Endothelial cell of umbilical vein (primary cell): ENCODE data around the gene LRP2. TPM values are rescaled to one million over a fixed set of nuclear protein-coding genes. Genes with fewer than 3 reads are reported as not detected.

Experiments
- BruUV-seq: library from RNA; stranded (reverse); fragments of 400-500 nt; replicated peaks from 2 replicates; lab custom pipeline; 2021; lab: Mats Ljungman, UMichigan
- CTCF ChIA-PET: fragments of 300-600, 350-600 bp; sonication (Branson Sonifier 250); formaldehyde crosslinking; loops from one replicate; lab custom pipeline; 2021; ENCODE audit warnings: antibody characterized with exemption, inconsistent platforms; lab: Charles Lee
- POLR2A ChIA-PET: fragments of 300-600, 350-600 bp; sonication (Branson Sonifier 250); formaldehyde crosslinking; loops from one replicate; lab custom pipeline; 2021; ENCODE audit warnings: antibody characterized with exemption, inconsistent platforms; lab: Charles Lee
- DNase-seq: peaks from one replicate; pipeline ENCODE4 v3.0.0-alpha.2; 2011; ENCODE audit warnings: low read depth, low spot score
- FAIRE-seq: peaks from 2 replicates; lab custom pipeline; 2011; peaks lifted over from hg19 to GRCh38; lab: Jason Lieb, UNC
- H2AFZ ChIP-seq: 2 replicates; pipeline ENCODE4 v1.6.0; 2012; ENCODE audit warnings: low read depth, low read length, control low read depth, inconsistent platforms
- H3K27ac ChIP-seq: 2 replicates; pipeline ENCODE4 v1.5.1; 2011; ENCODE audit warnings: low read depth, mild to moderate bottlenecking, control low read depth, low read length, moderate library complexity; ENCODE audit not compliant: insufficient read depth
- H3K27me3 ChIP-seq, 2 experiments: 2 replicates each; pipeline versions ENCODE4 v1.6.0 to v1.6.1; 2011; ENCODE audit warnings: low read length in 2 of 2, mixed read lengths in 1 of 2; ENCODE audit not compliant: control insufficient read depth in 2 of 2, insufficient read depth in 2 of 2
- H3K36me3 ChIP-seq, 2 experiments: 2 replicates in 1 of 2; 3 replicates in 1 of 2; pipeline ENCODE4 v1.5.1; 2011; ENCODE audit warnings: low read length in 2 of 2, mild to moderate bottlenecking in 1 of 2, moderate library complexity in 1 of 2; ENCODE audit not compliant: control insufficient read depth in 2 of 2, insufficient read depth in 2 of 2; ENCODE audit errors: extremely low read depth in 1 of 2
- H3K4me1 ChIP-seq: 3 replicates; pipeline ENCODE4 v1.5.1; 2011; ENCODE audit warnings: mild to moderate bottlenecking, low read length; ENCODE audit not compliant: control insufficient read depth, insufficient read depth; ENCODE audit errors: extremely low read depth
- H3K4me2 ChIP-seq: 2 replicates; pipeline ENCODE4 v1.6.1; 2011; ENCODE audit warnings: low read length, control low read depth, mixed read lengths; ENCODE audit not compliant: insufficient read depth
- H3K4me3 ChIP-seq, 3 experiments: fragments of 200-600 bp in 1 of 3; sonication (generic), shearing (Covaris generic) in 1 of 3; replicated peaks in 1 of 3; 2 replicates each; pipeline ENCODE4 v1.5.1; 2011 to 2016; ENCODE audit warnings: control low read depth in 3 of 3, low read length in 3 of 3, mild to moderate bottlenecking in 2 of 3, inconsistent platforms in 1 of 3, low read depth in 1 of 3, moderate library complexity in 1 of 3; ENCODE audit not compliant: insufficient read depth in 1 of 3
- H3K79me2 ChIP-seq: 2 replicates; pipeline ENCODE4 v1.6.0; 2012; ENCODE audit warnings: low read length, inconsistent platforms; ENCODE audit not compliant: control insufficient read depth, insufficient read depth
- H3K9ac ChIP-seq: replicated peaks from 2 replicates; pipeline ENCODE3; 2011; ENCODE audit warnings: low read length, control low read depth; ENCODE audit not compliant: insufficient read depth; ENCODE audit errors: extremely low read depth
- H3K9me1 ChIP-seq: replicated peaks from 3 replicates; pipeline ENCODE4 v1.6.0; 2011; ENCODE audit warnings: mild to moderate bottlenecking, low read length; ENCODE audit not compliant: control insufficient read depth, insufficient read depth; ENCODE audit errors: extremely low read depth
- H3K9me3 ChIP-seq: replicated peaks from 2 replicates; pipeline ENCODE4 v1.5.1; 2012; ENCODE audit warnings: low read length, inconsistent platforms; ENCODE audit not compliant: control insufficient read depth, insufficient read depth
- H4K20me1 ChIP-seq: replicated peaks from 2 replicates; pipeline ENCODE3; 2011; ENCODE audit warnings: mild to moderate bottlenecking, low read length; ENCODE audit not compliant: control insufficient read depth, insufficient read depth; ENCODE audit errors: extremely low read depth
- CTCF ChIP-seq, 2 donors: IDR thresholded peaks; 1 replicate in 1 of 2; 2 replicates in 1 of 2; pipeline ENCODE4 v1.5.1; 2011; ENCODE audit warnings: low read length in 2 of 2, mild to moderate bottlenecking in 2 of 2, moderate library complexity in 2 of 2, control low read depth in 1 of 2, inconsistent platforms in 1 of 2, low read depth in 1 of 2; ENCODE audit not compliant: insufficient read depth in 1 of 2; ENCODE audit errors: extremely low read depth in 1 of 2
- EZH2 ChIP-seq: IDR thresholded peaks from 2 replicates; pipeline ENCODE4 v1.6.1; 2012; ENCODE audit warnings: borderline replicate concordance, low read depth, mild to moderate bottlenecking, moderate library complexity, low read length, inconsistent platforms; ENCODE audit not compliant: severe bottlenecking
- FOS ChIP-seq: IDR thresholded peaks from 2 replicates; pipeline ENCODE4 v1.6.1; 2011; ENCODE audit warnings: mild to moderate bottlenecking, low read length, moderate library complexity, borderline replicate concordance; ENCODE audit not compliant: insufficient read depth
- GATA2 ChIP-seq: IDR thresholded peaks from 2 replicates; pipeline ENCODE4 v1.7.0; 2011; ENCODE audit warnings: low read depth, mild to moderate bottlenecking, moderate library complexity, mixed read lengths, low read length; ENCODE audit not compliant: insufficient read length, insufficient read depth
- JUN ChIP-seq: IDR thresholded peaks from 2 replicates; pipeline ENCODE4 v1.6.1; 2011; ENCODE audit warnings: borderline replicate concordance, low read depth; ENCODE audit not compliant: insufficient read length, insufficient read depth
- MAX ChIP-seq: IDR thresholded peaks from 2 replicates; pipeline ENCODE4 v1.6.1; 2011; ENCODE audit not compliant: insufficient read depth, insufficient read length
- MYC ChIP-seq: IDR thresholded peaks from one replicate; pipeline ENCODE4 v1.6.1; 2011; ENCODE audit warnings: mild to moderate bottlenecking, low read depth, low read length
- POLR2A ChIP-seq: IDR thresholded peaks from 2 replicates; pipeline ENCODE4 v1.6.1; 2012; ENCODE audit warnings: low read depth, mild to moderate bottlenecking, control low read depth, low read length
- POLR2AphosphoS5 ChIP-seq: IDR thresholded peaks from 2 replicates; pipeline ENCODE4 v1.6.1; 2012; ENCODE audit warnings: low read depth, mild to moderate bottlenecking, control low read depth, low read length, moderate library complexity; ENCODE audit not compliant: insufficient read depth
- dilution Hi-C: fragments of 300-500 bp; cut with MboI; formaldehyde crosslinking; loops from one replicate; pipeline ENCODE4 v1.15.0; 2019; ENCODE audit warnings: low sequenced_read_pairs; ENCODE audit not compliant: extremely low pct_ligation_motif_present
- intact Hi-C: fragments of 100-400 bp; cut with micrococcal nuclease; formaldehyde crosslinking; loops from one replicate; pipeline ENCODE4 v1.10.0; 2022
- polyA plus RNA-seq, 4 experiments: library from polyadenylated mRNA; depleted of rRNA in 3 of 4; stranded (reverse) in 3 of 4; unstranded in 1 of 4; fragments of >200 nt; gene quantifications; 2 replicates each; pipeline versions ENCODE4 v1.2.1 to v1.2.3, GENCODE V29; 2011 to 2012; ENCODE audit warnings: missing spikeins in 1 of 4
- total RNA-seq: library from RNA; stranded (reverse); gene quantifications from 2 replicates; pipeline ENCODE4 v1.2.3, GENCODE V29; 2021

Gene LRP2
- total and polyA plus RNA-seq, 2 donors (not counting 3 experiments of a cell fraction or from before 2014, with no cell fraction given): not detected

- Histone ChIP-seq H3K79me2 (no peaks in the 10 kb centered on the region), H3K9ac (no peak overlapping the region), H3K36me3 (no peaks in the 10 kb centered on the region), H3K4me3 (no peak overlapping the region), H3K9me3 (no peaks in the 10 kb centered on the region), H3K4me2 (no peak overlapping the region), H3K4me1 (no peaks in the 10 kb centered on the region), H3K27ac (no peak overlapping the region), H4K20me1 (no peaks in the 10 kb centered on the region), H2AFZ (no peak overlapping the region), H3K9me1 (no peaks in the 10 kb centered on the region), H3K27me3 (no peaks in the 10 kb centered on the region)
- TF ChIP-seq EZH2: no peak
- TF ChIP-seq POLR2AphosphoS5: no peak
- TF ChIP-seq CTCF (IDR thresholded peaks at IDR 0.05; ENCODE audit: extremely low read depth in 1 of 2, insufficient read depth in 1 of 2, low read depth in 1 of 2, low read length in 2 of 2): no peak
- TF ChIP-seq JUN: no peak
- TF ChIP-seq FOS: no peak
- no peak for TF ChIP-seq MYC
- TF ChIP-seq GATA2: no peak
- TF ChIP-seq MAX: no peak
- TF ChIP-seq POLR2A: no peak
- no peak for FAIRE-seq
- intact Hi-C loops: no loop called here
- ChIA-PET POLR2A (no interaction called here), CTCF (interaction anchor here (1.0 kb wide), 1 partner anchor 25 kb away, joined by 3 read pairs; no protein-coding TSS in a partner anchor)
- no TSS peak for BruUV-seq
- dilution Hi-C loops: no loop called here
- DNase-seq: no peak
These were observed 61.5 kb downstream of the LRP2 start for GRCh38 chr2:169300636-169301530.
